Measurements from ENCODE around the gene CPSF4L.
A peak's percentile ranks its signal among the peaks of the same experiment; 100 is the strongest.

The CPSF4L gene

GRCh38 chr17:73283841-73284282 lies 22.2 kb upstream of the CPSF4L start:
- no peak for DNase-seq
- Histone ChIP-seq H2BK5ac (ENCODE audit: low read depth, low read length, poor library complexity, severe bottlenecking) (no peak overlapping the region), H2BK15ac (ENCODE audit: low read depth, poor library complexity, severe bottlenecking) (no peak overlapping the region), H3K23ac (ENCODE audit: low read length in 2 of 2) (no peak overlapping the region), H3K27ac (ENCODE audit: low read length, poor library complexity, severe bottlenecking) (no peak overlapping the region), H3K4me3 (ENCODE audit: insufficient read depth in 1 of 2, low read depth in 1 of 2, low read length in 2 of 2) (no peak overlapping the region), H3K4me2 (ENCODE audit: low read length, poor library complexity, severe bottlenecking) (no peak overlapping the region), H3K79me1 (replicated peaks; ENCODE audit: low read length, poor library complexity, severe bottlenecking) (peaks cover 60% of the 10 kb centered on the region), H3K27me3 (ENCODE audit: control insufficient read depth in 1 of 2, insufficient read depth in 1 of 2, low read length in 2 of 2) (no peaks in the 10 kb centered on the region), H3K9me3 (ENCODE audit: control insufficient read depth, low read length) (no peaks in the 10 kb centered on the region), H3K9ac (ENCODE audit: low read length) (no peak overlapping the region), H3K4ac (ENCODE audit: low read depth in 1 of 2, low read length in 2 of 2) (no peak overlapping the region), H3K4me1 (ENCODE audit: control insufficient read depth, insufficient read depth, low read depth, low read length) (peaks cover 16% of the 10 kb centered on the region), H3K14ac (ENCODE audit: low read length in 2 of 2) (no peak overlapping the region), H2BK12ac (ENCODE audit: low read length in 2 of 2) (no peak overlapping the region), H2BK120ac (ENCODE audit: low read depth, low read length) (no peak overlapping the region), H4K91ac (ENCODE audit: low read length) (no peak overlapping the region), H2AFZ (ENCODE audit: low read depth, low read length) (no peak overlapping the region), H4K8ac (ENCODE audit: low read length) (peak overlapping the region; percentile 33), H3K36me3 (ENCODE audit: control insufficient read depth in 1 of 2, insufficient read depth in 2 of 2, low read depth in 1 of 2, low read length in 2 of 2) (peaks cover 52 to 62% of the 10 kb centered on the region in 2 experiments), H2AK5ac (ENCODE audit: low read length, severe bottlenecking) (no peak overlapping the region), H3K18ac (ENCODE audit: low read depth in 1 of 2, low read length in 2 of 2) (no peak overlapping the region)
- 29% methylated on average over 7 of the region's 10 CpGs for WGBS

GRCh38 chr17:73283250-73283649 lies 21.6 kb upstream of the CPSF4L start:
- Histone ChIP-seq H4K91ac (ENCODE audit: low read length) (no peak overlapping the region), H2BK12ac (ENCODE audit: low read length in 2 of 2) (no peak overlapping the region), H3K79me1 (replicated peaks; ENCODE audit: low read length, poor library complexity, severe bottlenecking) (peaks cover 60% of the 10 kb centered on the region), H3K9ac (ENCODE audit: low read length) (no peak overlapping the region), H3K9me3 (ENCODE audit: control insufficient read depth, low read length) (no peaks in the 10 kb centered on the region), H3K4me1 (ENCODE audit: control insufficient read depth, insufficient read depth, low read depth, low read length) (peaks cover 15% of the 10 kb centered on the region), H3K36me3 (ENCODE audit: control insufficient read depth in 1 of 2, insufficient read depth in 2 of 2, low read depth in 1 of 2, low read length in 2 of 2) (peaks cover 52 to 57% of the 10 kb centered on the region in 2 experiments), H4K8ac (ENCODE audit: low read length) (no peak overlapping the region), H3K14ac (ENCODE audit: low read length in 2 of 2) (no peak overlapping the region), H2BK15ac (ENCODE audit: low read depth, poor library complexity, severe bottlenecking) (no peak overlapping the region), H3K27me3 (ENCODE audit: control insufficient read depth in 1 of 2, insufficient read depth in 1 of 2, low read length in 2 of 2) (no peaks in the 10 kb centered on the region), H3K27ac (ENCODE audit: low read length, poor library complexity, severe bottlenecking) (no peak overlapping the region), H3K4ac (ENCODE audit: low read depth in 1 of 2, low read length in 2 of 2) (no peak overlapping the region), H3K4me3 (ENCODE audit: insufficient read depth in 1 of 2, low read depth in 1 of 2, low read length in 2 of 2) (no peak overlapping the region), H2BK120ac (ENCODE audit: low read depth, low read length) (no peak overlapping the region), H2AK5ac (ENCODE audit: low read length, severe bottlenecking) (no peak overlapping the region), H2BK5ac (ENCODE audit: low read depth, low read length, poor library complexity, severe bottlenecking) (no peak overlapping the region), H3K18ac (ENCODE audit: low read depth in 1 of 2, low read length in 2 of 2) (no peak overlapping the region), H3K4me2 (ENCODE audit: low read length, poor library complexity, severe bottlenecking) (no peak overlapping the region), H2AFZ (ENCODE audit: low read depth, low read length) (no peak overlapping the region), H3K23ac (ENCODE audit: low read length in 2 of 2) (no peak overlapping the region)
- no peak for DNase-seq
- WGBS, result 100% methylated on average over 4 of the region's 5 CpGs

DNA sequence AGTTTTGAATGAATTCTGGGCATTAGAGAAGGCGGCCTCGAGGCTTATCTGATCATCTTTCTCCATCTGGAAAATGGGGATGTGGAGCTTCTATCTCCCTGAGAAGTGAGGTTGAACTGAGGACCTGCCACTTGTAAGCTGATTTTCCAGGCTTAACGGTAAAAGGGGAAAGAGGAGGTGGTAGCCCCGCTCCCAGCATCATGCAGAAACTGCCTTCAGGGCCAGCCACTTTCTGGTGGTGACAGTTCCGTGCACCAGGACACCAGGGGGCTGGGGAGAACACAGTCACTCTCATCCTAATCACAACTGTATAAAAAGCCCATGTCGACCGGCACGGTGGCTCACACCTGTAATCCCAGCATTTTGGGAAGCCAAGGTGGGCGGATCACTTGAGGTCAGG lies 20.9 kb upstream of the CPSF4L start:
- H3K18ac ChIP-seq (ENCODE audit: low read depth in 1 of 2, low read length in 2 of 2), result no peak overlapping the region
- H4K8ac ChIP-seq (ENCODE audit: low read length), result no peak overlapping the region
- no peaks in the 10 kb centered on the region for H3K9me3 ChIP-seq (ENCODE audit: control insufficient read depth, low read length)
- DNase-seq, result no peak
- H2AFZ ChIP-seq (ENCODE audit: low read depth, low read length), result no peak overlapping the region
- H2BK120ac ChIP-seq (ENCODE audit: low read depth, low read length), result no peak overlapping the region
- no peak overlapping the region for H3K9ac ChIP-seq (ENCODE audit: low read length)
- no peak overlapping the region for H3K23ac ChIP-seq (ENCODE audit: low read length in 2 of 2)
- H3K27ac ChIP-seq (ENCODE audit: low read length, poor library complexity, severe bottlenecking), result no peak overlapping the region
- no peak overlapping the region for H3K4me2 ChIP-seq (ENCODE audit: low read length, poor library complexity, severe bottlenecking)
- H3K79me1 ChIP-seq (replicated peaks; ENCODE audit: low read length, poor library complexity, severe bottlenecking), result peaks cover 54% of the 10 kb centered on the region
- H3K4me1 ChIP-seq (ENCODE audit: control insufficient read depth, insufficient read depth, low read depth, low read length), result peaks cover 15% of the 10 kb centered on the region
- no peak overlapping the region for H4K91ac ChIP-seq (ENCODE audit: low read length)
- H3K36me3 ChIP-seq (ENCODE audit: control insufficient read depth in 1 of 2, insufficient read depth in 2 of 2, low read depth in 1 of 2, low read length in 2 of 2), result peaks cover 52 to 56% of the 10 kb centered on the region in 2 experiments
- no peak overlapping the region for H2AK5ac ChIP-seq (ENCODE audit: low read length, severe bottlenecking)
- H2BK5ac ChIP-seq (ENCODE audit: low read depth, low read length, poor library complexity, severe bottlenecking), result no peak overlapping the region
- no peak overlapping the region for H2BK12ac ChIP-seq (ENCODE audit: low read length in 2 of 2)
- H3K4ac ChIP-seq (ENCODE audit: low read depth in 1 of 2, low read length in 2 of 2), result no peak overlapping the region
- 100% methylated on average over 8 of the region's 9 CpGs for WGBS
- no peaks in the 10 kb centered on the region for H3K27me3 ChIP-seq (ENCODE audit: control insufficient read depth in 1 of 2, insufficient read depth in 1 of 2, low read length in 2 of 2)
- no peak overlapping the region for H2BK15ac ChIP-seq (ENCODE audit: low read depth, poor library complexity, severe bottlenecking)
- H3K4me3 ChIP-seq (ENCODE audit: insufficient read depth in 1 of 2, low read depth in 1 of 2, low read length in 2 of 2), result no peak overlapping the region
- no peak overlapping the region for H3K14ac ChIP-seq (ENCODE audit: low read length in 2 of 2)

GRCh38 chr17:73281928-73282327 lies 20.2 kb upstream of the CPSF4L start:
- H3K4me2 ChIP-seq (ENCODE audit: low read length, poor library complexity, severe bottlenecking), result no peak overlapping the region
- H3K4me1 ChIP-seq (ENCODE audit: control insufficient read depth, insufficient read depth, low read depth, low read length), result peaks cover 12% of the 10 kb centered on the region
- no peak overlapping the region for H3K27ac ChIP-seq (ENCODE audit: low read length, poor library complexity, severe bottlenecking)
- no peak overlapping the region for H3K14ac ChIP-seq (ENCODE audit: low read length in 2 of 2)
- H3K4ac ChIP-seq (ENCODE audit: low read depth in 1 of 2, low read length in 2 of 2), result no peak overlapping the region
- no peak overlapping the region for H2BK5ac ChIP-seq (ENCODE audit: low read depth, low read length, poor library complexity, severe bottlenecking)
- no peak overlapping the region for H2BK12ac ChIP-seq (ENCODE audit: low read length in 2 of 2)
- no peaks in the 10 kb centered on the region for H3K9me3 ChIP-seq (ENCODE audit: control insufficient read depth, low read length)
- peaks cover 48% of the 10 kb centered on the region for H3K79me1 ChIP-seq (replicated peaks; ENCODE audit: low read length, poor library complexity, severe bottlenecking)
- no peak overlapping the region for H3K18ac ChIP-seq (ENCODE audit: low read depth in 1 of 2, low read length in 2 of 2)
- no peak overlapping the region for H3K9ac ChIP-seq (ENCODE audit: low read length)
- no peak overlapping the region for H4K91ac ChIP-seq (ENCODE audit: low read length)
- H3K36me3 ChIP-seq (ENCODE audit: control insufficient read depth in 1 of 2, insufficient read depth in 2 of 2, low read depth in 1 of 2, low read length in 2 of 2), result peaks cover 52 to 54% of the 10 kb centered on the region in 2 experiments
- no peak overlapping the region for H2AK5ac ChIP-seq (ENCODE audit: low read length, severe bottlenecking)
- no peak overlapping the region for H2BK15ac ChIP-seq (ENCODE audit: low read depth, poor library complexity, severe bottlenecking)
- no peaks in the 10 kb centered on the region for H3K27me3 ChIP-seq (ENCODE audit: control insufficient read depth in 1 of 2, insufficient read depth in 1 of 2, low read length in 2 of 2)
- H4K8ac ChIP-seq (ENCODE audit: low read length), result no peak overlapping the region
- no peak overlapping the region for H3K4me3 ChIP-seq (ENCODE audit: insufficient read depth in 1 of 2, low read depth in 1 of 2, low read length in 2 of 2)
- WGBS, result 93% methylated on average over 3 of the region's 7 CpGs
- H2AFZ ChIP-seq (ENCODE audit: low read depth, low read length), result no peak overlapping the region
- DNase-seq, result no peak
- H3K23ac ChIP-seq (ENCODE audit: low read length in 2 of 2), result no peak overlapping the region
- peak overlapping the region; percentile 1 for H2BK120ac ChIP-seq (ENCODE audit: low read depth, low read length)

All from mesenchymal stem cell (in vitro differentiated cells and primary cell).